Measurements from ENCODE around the gene PKNOX1.

DNA sequence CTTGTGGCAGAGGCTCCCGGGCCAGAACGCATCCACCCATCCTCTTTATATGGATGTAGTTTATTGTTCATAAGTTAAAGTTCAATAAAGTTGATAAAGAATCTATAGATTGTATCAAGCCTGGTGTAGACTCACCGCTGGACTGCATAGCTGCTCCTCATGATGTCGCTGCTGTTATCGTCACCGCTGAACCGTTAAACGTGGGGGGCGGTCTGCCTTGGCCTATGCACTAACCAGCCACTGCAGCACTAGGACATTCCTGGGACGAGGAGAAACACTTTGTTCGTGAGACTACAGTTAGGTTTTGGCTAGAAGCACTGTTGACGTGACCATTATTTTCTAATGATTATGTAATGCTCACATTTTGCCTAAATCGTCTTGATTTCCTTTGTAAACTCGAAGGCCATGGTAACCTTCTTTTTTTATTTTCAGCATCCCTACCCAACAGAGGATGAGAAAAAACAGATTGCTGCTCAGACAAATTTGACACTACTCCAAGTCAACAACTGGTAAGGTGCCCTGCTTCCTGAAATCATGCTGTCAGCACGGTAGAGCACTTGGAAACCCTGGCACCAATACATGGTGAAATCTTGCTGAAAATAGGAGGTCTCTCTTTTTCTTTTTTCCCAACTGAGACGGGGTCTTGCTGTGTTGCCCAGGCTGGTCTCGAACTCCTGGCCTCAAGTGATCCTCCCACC, 50.2 kb downstream of the PKNOX1 start:
- TF ChIP-seq YY1 (IDR thresholded peaks at IDR 0.05; ENCODE audit: insufficient read depth, insufficient read length), result no peak
- TF ChIP-seq ZNF274 (IDR thresholded peaks at IDR 0.05; ENCODE audit: low read depth, low read length), result no peak

Measured in NT2/D1 (cell line).